ENCODE data around the gene ARMC6.
"Not testable (repeated sequence)": the region's sequence is repeated elsewhere in the genome, so short reads cannot be mapped to it uniquely, and the experiment has no call there.

Gene ARMC6

GRCh38 chr19:19095691-19096090 is 62.3 kb downstream of the ARMC6 start:
- no peak for DNase-seq (ENCODE audit: extremely low read depth, low read depth)
- no peak overlapping the region for H3K4me3 ChIP-seq (replicated peaks; ENCODE audit: low read depth, low read length)
- TF ChIP-seq CTCF (IDR thresholded peaks at IDR 0.05; ENCODE audit: low read depth, low read length, missing control alignments) = no peak

GRCh38 chr19:19096641-19097627 is 63.5 kb downstream of the ARMC6 start:
- no peak overlapping the region for H3K4me3 ChIP-seq (replicated peaks; ENCODE audit: low read depth, low read length)
- TF ChIP-seq CTCF (IDR thresholded peaks at IDR 0.05; ENCODE audit: low read depth, low read length, missing control alignments) = no peak
- DNase-seq (ENCODE audit: extremely low read depth, low read depth) = no peak

- TF ChIP-seq CTCF (IDR thresholded peaks at IDR 0.05; ENCODE audit: low read depth, low read length, missing control alignments) = no peak
- DNase-seq (ENCODE audit: extremely low read depth, low read depth) = no peak
- H3K4me3 ChIP-seq (replicated peaks; ENCODE audit: low read depth, low read length) = no peak overlapping the region
Measured at GRCh38 chr19:19098084-19098702, 64.8 kb downstream of the ARMC6 start.

- no peak overlapping the region for H3K4me3 ChIP-seq (replicated peaks; ENCODE audit: low read depth, low read length)
- TF ChIP-seq CTCF (IDR thresholded peaks at IDR 0.05; ENCODE audit: low read depth, low read length, missing control alignments) = no peak
- DNase-seq (ENCODE audit: extremely low read depth, low read depth) = no peak
Measured at GRCh38 chr19:19098703-19099632, 65.6 kb downstream of the ARMC6 start.

GRCh38 chr19:19101540-19101939 is 68.1 kb downstream of the ARMC6 start:
- no peak overlapping the region for H3K4me3 ChIP-seq (replicated peaks; ENCODE audit: low read depth, low read length)

GRCh38 chr19:19102566-19102965 is 69.2 kb downstream of the ARMC6 start:
- not testable (repeated sequence) for DNase-seq (ENCODE audit: extremely low read depth, low read depth); H3K4me3 ChIP-seq (replicated peaks; ENCODE audit: low read depth, low read length)

More at GRCh38 chr19:19101540-19101939, 68.1 kb downstream of the ARMC6 start:
- DNase-seq (ENCODE audit: extremely low read depth, low read depth) = no peak
- TF ChIP-seq CTCF (IDR thresholded peaks at IDR 0.05; ENCODE audit: low read depth, low read length, missing control alignments) = no peak
